NCI-H1417 treated with DMSO at 0.1 percent for 48 hours (cell line): ENCODE measurements around the gene TOR4A.
"Not testable (repeated sequence)": the region's sequence is repeated elsewhere in the genome, so short reads cannot be mapped to it uniquely, and the experiment has no call there.

Source experiments
- DNase-seq: peaks from one replicate; lab custom pipeline; 2025; lab: John Stamatoyannopoulos, UW

Gene TOR4A

GRCh38 chr9:137252555-137253506, 24.7 kb upstream of the TOR4A start:
- no peak for DNase-seq

- DNase-seq = no peak
Measured at GRCh38 chr9:137253717-137254623, 23.6 kb upstream of the TOR4A start.

GRCh38 chr9:137254624-137255447, 22.7 kb upstream of the TOR4A start, which contains the start of gene NELFB:
Gene NELFB, plus strand, starts transcription at chr9:137255327.
- DNase-seq = peak; percentile 46

GRCh38 chr9:137255448-137256114, 21.9 kb upstream of the TOR4A start:
- no peak for DNase-seq

GRCh38 chr9:137256362-137256761, 21.2 kb upstream of the TOR4A start:
- no peak for DNase-seq

GRCh38 chr9:137256856-137257255, 20.7 kb upstream of the TOR4A start:
- no peak for DNase-seq

GRCh38 chr9:137262173-137262908, 15.2 kb upstream of the TOR4A start:
- not testable (repeated sequence) for DNase-seq

GRCh38 chr9:137262909-137263285, 14.6 kb upstream of the TOR4A start:
- no peak for DNase-seq

- DNase-seq = no peak
Measured at GRCh38 chr9:137263506-137263905, 14.0 kb upstream of the TOR4A start.

- no peak for DNase-seq
Measured at GRCh38 chr9:137264067-137264466, 13.5 kb upstream of the TOR4A start.

GRCh38 chr9:137265496-137266161, 11.9 kb upstream of the TOR4A start:
- no peak for DNase-seq

GRCh38 chr9:137266162-137266527, 11.4 kb upstream of the TOR4A start:
- DNase-seq = no peak

- no peak for DNase-seq
Measured at GRCh38 chr9:137266585-137267453, 10.7 kb upstream of the TOR4A start.

GRCh38 chr9:137267933-137268355, 9.6 kb upstream of the TOR4A start:
- DNase-seq = no peak

- no peak for DNase-seq
Measured at GRCh38 chr9:137268538-137269201, 8.9 kb upstream of the TOR4A start.

GRCh38 chr9:137269231-137269772, 8.2 kb upstream of the TOR4A start:
- DNase-seq = no peak

GRCh38 chr9:137270929-137271695, 6.4 kb upstream of the TOR4A start:
- DNase-seq = no peak
